ENCODE data around the gene NR4A3.

Gene NR4A3

GRCh38 chr9:99819123-99819855, 2.4 kb upstream of the NR4A3 start:
- Histone ChIP-seq H3K9ac (ENCODE audit: low read length) (peak overlapping the region; percentile 96), H3K27ac (ENCODE audit: low read length, poor library complexity, severe bottlenecking) (no peak overlapping the region)
- WGBS = 2% methylated on average over 18 of the region's 54 CpGs

GRCh38 chr9:99819856-99820684, 1.6 kb upstream of the NR4A3 start:
- peak overlapping the region; percentile 99 for H4K91ac ChIP-seq (ENCODE audit: low read length)
- no peak overlapping the region for H2AK5ac ChIP-seq (ENCODE audit: low read length, severe bottlenecking)
- peak overlapping the region; percentile 96 for H2BK120ac ChIP-seq (ENCODE audit: low read depth, low read length)
- peak overlapping the region; percentile 98 for H3K9ac ChIP-seq (ENCODE audit: low read length)
- no peak overlapping the region for H3K23ac ChIP-seq (ENCODE audit: low read length in 2 of 2)
- 2% methylated on average over 44 of the region's 81 CpGs for WGBS
- DNase-seq = peak; percentile 97
- H4K8ac ChIP-seq (ENCODE audit: low read length) = peak overlapping the region; percentile 97
- H3K4me2 ChIP-seq (ENCODE audit: low read length, poor library complexity, severe bottlenecking) = peak overlapping the region; percentile 96
- H3K79me1 ChIP-seq (replicated peaks; ENCODE audit: low read length, poor library complexity, severe bottlenecking) = peaks cover 2% of the 10 kb centered on the region
- H2BK12ac ChIP-seq (ENCODE audit: low read length in 2 of 2) = peak overlapping the region in 1 of 2 experiments; percentile 38
- H3K9me3 ChIP-seq (ENCODE audit: control insufficient read depth, low read length) = no peaks in the 10 kb centered on the region
- H3K4ac ChIP-seq (ENCODE audit: low read depth in 1 of 2, low read length in 2 of 2) = peak overlapping the region; percentile 83 to 93
- no peak overlapping the region for H3K27ac ChIP-seq (ENCODE audit: low read length, poor library complexity, severe bottlenecking)
- peaks cover 8 to 20% of the 10 kb centered on the region in 2 experiments for H3K27me3 ChIP-seq (ENCODE audit: control insufficient read depth in 1 of 2, insufficient read depth in 1 of 2, low read length in 2 of 2)
- peak overlapping the region; percentile 100 for H2BK15ac ChIP-seq (ENCODE audit: low read depth, poor library complexity, severe bottlenecking)
- peaks cover 32% of the 10 kb centered on the region for H3K4me1 ChIP-seq (ENCODE audit: control insufficient read depth, insufficient read depth, low read depth, low read length)
- H3K4me3 ChIP-seq (ENCODE audit: insufficient read depth in 1 of 2, low read depth in 1 of 2, low read length in 2 of 2) = peak overlapping the region; percentile 94 to 98
- H2BK5ac ChIP-seq (ENCODE audit: low read depth, low read length, poor library complexity, severe bottlenecking) = peak overlapping the region; percentile 83
- H3K14ac ChIP-seq (ENCODE audit: low read length in 2 of 2) = no peak overlapping the region
- peak overlapping the region; percentile 97 to 99 for H3K18ac ChIP-seq (ENCODE audit: low read depth in 1 of 2, low read length in 2 of 2)
- peak overlapping the region; percentile 81 for H2AFZ ChIP-seq (ENCODE audit: low read depth, low read length)
- H3K36me3 ChIP-seq (ENCODE audit: control insufficient read depth in 1 of 2, insufficient read depth in 2 of 2, low read depth in 1 of 2, low read length in 2 of 2) = no peaks in the 10 kb centered on the region

More at GRCh38 chr9:99819123-99819855, 2.4 kb upstream of the NR4A3 start:
- Histone ChIP-seq H3K4ac (ENCODE audit: low read depth in 1 of 2, low read length in 2 of 2) (peak overlapping the region; percentile 83 to 93), H3K18ac (ENCODE audit: low read depth in 1 of 2, low read length in 2 of 2) (peak overlapping the region; percentile 97 to 99), H3K14ac (ENCODE audit: low read length in 2 of 2) (peak overlapping the region in 1 of 2 experiments; percentile 75), H3K23ac (ENCODE audit: low read length in 2 of 2) (peak overlapping the region in 1 of 2 experiments; percentile 74), H3K4me2 (ENCODE audit: low read length, poor library complexity, severe bottlenecking) (peak overlapping the region; percentile 80), H3K36me3 (ENCODE audit: control insufficient read depth in 1 of 2, insufficient read depth in 2 of 2, low read depth in 1 of 2, low read length in 2 of 2) (no peaks in the 10 kb centered on the region), H2AFZ (ENCODE audit: low read depth, low read length) (peak overlapping the region; percentile 81), H4K91ac (ENCODE audit: low read length) (peak overlapping the region; percentile 99), H3K9me3 (ENCODE audit: control insufficient read depth, low read length) (no peaks in the 10 kb centered on the region), H2BK5ac (ENCODE audit: low read depth, low read length, poor library complexity, severe bottlenecking) (peak overlapping the region; percentile 83), H3K79me1 (replicated peaks; ENCODE audit: low read length, poor library complexity, severe bottlenecking) (peaks cover 2% of the 10 kb centered on the region), H2BK15ac (ENCODE audit: low read depth, poor library complexity, severe bottlenecking) (peak overlapping the region; percentile 100), H3K4me1 (ENCODE audit: control insufficient read depth, insufficient read depth, low read depth, low read length) (peaks cover 25% of the 10 kb centered on the region), H2BK12ac (ENCODE audit: low read length in 2 of 2) (peak overlapping the region in 1 of 2 experiments; percentile 64), H3K27me3 (ENCODE audit: control insufficient read depth in 1 of 2, insufficient read depth in 1 of 2, low read length in 2 of 2) (peaks cover 0 to 12% of the 10 kb centered on the region in 2 experiments), H4K8ac (ENCODE audit: low read length) (peak overlapping the region; percentile 97), H3K4me3 (ENCODE audit: insufficient read depth in 1 of 2, low read depth in 1 of 2, low read length in 2 of 2) (peak overlapping the region; percentile 89 to 94), H2AK5ac (ENCODE audit: low read length, severe bottlenecking) (no peak overlapping the region), H2BK120ac (ENCODE audit: low read depth, low read length) (peak overlapping the region; percentile 96)
- DNase-seq = peak; percentile 98

GRCh38 chr9:99820685-99821395, 845 bp upstream of the NR4A3 start:
- 0% methylated on average over 28 of the region's 28 CpGs for WGBS
- H4K8ac ChIP-seq (ENCODE audit: low read length) = no peak overlapping the region
- no peak overlapping the region for H2AK5ac ChIP-seq (ENCODE audit: low read length, severe bottlenecking)
- peaks cover 15 to 28% of the 10 kb centered on the region in 2 experiments for H3K27me3 ChIP-seq (ENCODE audit: control insufficient read depth in 1 of 2, insufficient read depth in 1 of 2, low read length in 2 of 2)
- peaks cover 38% of the 10 kb centered on the region for H3K4me1 ChIP-seq (ENCODE audit: control insufficient read depth, insufficient read depth, low read depth, low read length)
- peaks cover 2% of the 10 kb centered on the region for H3K79me1 ChIP-seq (replicated peaks; ENCODE audit: low read length, poor library complexity, severe bottlenecking)
- H3K4me2 ChIP-seq (ENCODE audit: low read length, poor library complexity, severe bottlenecking) = peak overlapping the region; percentile 96
- H2BK120ac ChIP-seq (ENCODE audit: low read depth, low read length) = no peak overlapping the region
- H2BK15ac ChIP-seq (ENCODE audit: low read depth, poor library complexity, severe bottlenecking) = no peak overlapping the region
- peak overlapping the region; percentile 87 for H2AFZ ChIP-seq (ENCODE audit: low read depth, low read length)
- no peak overlapping the region for H3K14ac ChIP-seq (ENCODE audit: low read length in 2 of 2)
- H3K18ac ChIP-seq (ENCODE audit: low read depth in 1 of 2, low read length in 2 of 2) = peak overlapping the region in 1 of 2 experiments; percentile 63
- DNase-seq = peak; percentile 92
- H3K36me3 ChIP-seq (ENCODE audit: control insufficient read depth in 1 of 2, insufficient read depth in 2 of 2, low read depth in 1 of 2, low read length in 2 of 2) = no peaks in the 10 kb centered on the region
- peak overlapping the region; percentile 98 for H3K9ac ChIP-seq (ENCODE audit: low read length)
- no peak overlapping the region for H2BK5ac ChIP-seq (ENCODE audit: low read depth, low read length, poor library complexity, severe bottlenecking)
- no peaks in the 10 kb centered on the region for H3K9me3 ChIP-seq (ENCODE audit: control insufficient read depth, low read length)
- peak overlapping the region in 1 of 2 experiments; percentile 7 for H2BK12ac ChIP-seq (ENCODE audit: low read length in 2 of 2)
- peak overlapping the region; percentile 4 for H3K27ac ChIP-seq (ENCODE audit: low read length, poor library complexity, severe bottlenecking)
- no peak overlapping the region for H3K23ac ChIP-seq (ENCODE audit: low read length in 2 of 2)
- H3K4me3 ChIP-seq (ENCODE audit: insufficient read depth in 1 of 2, low read depth in 1 of 2, low read length in 2 of 2) = peak overlapping the region; percentile 75 to 98
- no peak overlapping the region for H3K4ac ChIP-seq (ENCODE audit: low read depth in 1 of 2, low read length in 2 of 2)
- H4K91ac ChIP-seq (ENCODE audit: low read length) = no peak overlapping the region

Measured in mesenchymal stem cell (in vitro differentiated cells and primary cell).